Gastroesophageal sphincter (tissue), 4 donors: ENCODE data around the gene DALRD3. TPM values are rescaled to one million over a fixed set of nuclear protein-coding genes. Genes with fewer than 3 reads are reported as not detected.
A peak's percentile ranks its signal among the peaks of the same experiment; 100 is the strongest.

ENCODE experiments used
- ATAC-seq: fragments of 150-250 bp; one replicate; pipeline ENCODE4 v1.9.1; 2016; ENCODE audit warnings: mild to moderate bottlenecking, moderate library complexity
- H3K27ac ChIP-seq, 4 donors: fragments of 200-600 bp; sonication (generic) in 3 of 4; 1 replicate in 3 of 4; 2 replicates in 1 of 4; pipeline ENCODE4 v1.5.1; 2016 to 2019
- H3K27me3 ChIP-seq: fragments of 200-600 bp; sonication (generic); one replicate; pipeline ENCODE4 v1.5.1; 2019
- H3K36me3 ChIP-seq, 2 donors: fragments of 200-600 bp; sonication (generic); one replicate each; pipeline ENCODE4 v1.5.1; 2019; ENCODE audit warnings: control low read depth in 1 of 2
- H3K4me1 ChIP-seq, 3 donors: fragments of 200-600 bp; sonication (generic); 1 replicate in 2 of 3; 2 replicates in 1 of 3; pipeline ENCODE4 v1.5.1; 2016 to 2019; ENCODE audit warnings: control low read depth in 2 of 3
- H3K4me3 ChIP-seq, 2 donors: fragments of 200-600 bp; sonication (generic); one replicate each; pipeline ENCODE4 v1.5.1; 2019; ENCODE audit warnings: mild to moderate bottlenecking in 1 of 2, moderate library complexity in 1 of 2
- H3K9me3 ChIP-seq, 3 donors: fragments of 200-600 bp; sonication (generic); one replicate each; pipeline ENCODE4 v1.5.1; 2017 to 2019; ENCODE audit warnings: control low read depth in 2 of 3
- EP300 ChIP-seq: sonication (generic); formaldehyde crosslinking; IDR thresholded peaks from one replicate; pipeline ENCODE4 v1.6.1; 2017; ENCODE audit warnings: antibody characterized with exemption, mild to moderate bottlenecking
- POLR2A ChIP-seq, 2 donors: fragments of 450-650 bp; IDR thresholded peaks; one replicate each; pipeline ENCODE4 v1.6.1; 2017; ENCODE audit warnings: antibody characterized with exemption in 2 of 2, mild to moderate bottlenecking in 2 of 2, moderate library complexity in 1 of 2
- POLR2AphosphoS5 ChIP-seq: sonication (generic); formaldehyde crosslinking; IDR thresholded peaks from one replicate; pipeline ENCODE4 v1.6.1; 2017; ENCODE audit warnings: antibody characterized with exemption
- WGBS, 2 donors: methylation state at CpG; one replicate each; pipeline ENCODE4 v1.1.5; 2018; ENCODE audit warnings: low coverage in 1 of 2; 5-methylcytosine and 5-hydroxymethylcytosine counted together
- total RNA-seq, 4 donors: library from RNA; depleted of rRNA; stranded (reverse); fragments of >200 nt; gene quantifications; one replicate each; pipeline ENCODE4 v1.1.0, GENCODE V29; 2016
- TF ChIP-seq, protein P1 (sequence below), 4 experiments: fragments of 200-600 bp in 2 of 4; fragments of 450-650 bp in 2 of 4; sonication (generic) in 1 of 4; IDR thresholded peaks; one replicate each; pipeline ENCODE4 v1.5.1; 2017 to 2019; ENCODE audit warnings: antibody characterized with exemption in 4 of 4, mild to moderate bottlenecking in 2 of 4, moderate library complexity in 2 of 4

Gene DALRD3, protein sequence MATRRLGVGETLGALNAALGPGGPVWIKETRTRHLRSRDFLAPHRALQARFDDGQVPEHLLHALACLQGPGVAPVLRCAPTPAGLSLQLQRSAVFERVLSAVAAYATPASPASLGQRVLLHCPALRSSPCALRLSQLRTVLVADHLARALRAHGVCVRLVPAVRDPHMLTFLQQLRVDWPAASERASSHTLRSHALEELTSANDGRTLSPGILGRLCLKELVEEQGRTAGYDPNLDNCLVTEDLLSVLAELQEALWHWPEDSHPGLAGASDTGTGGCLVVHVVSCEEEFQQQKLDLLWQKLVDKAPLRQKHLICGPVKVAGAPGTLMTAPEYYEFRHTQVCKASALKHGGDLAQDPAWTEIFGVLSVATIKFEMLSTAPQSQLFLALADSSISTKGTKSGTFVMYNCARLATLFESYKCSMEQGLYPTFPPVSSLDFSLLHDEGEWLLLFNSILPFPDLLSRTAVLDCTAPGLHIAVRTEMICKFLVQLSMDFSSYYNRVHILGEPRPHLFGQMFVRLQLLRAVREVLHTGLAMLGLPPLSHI
- total RNA-seq = 10 to 100 TPM; 11.8 to 29.0 (median 24.6) TPM

GRCh38 chr3:49017971-49018706, at the start of gene DALRD3:
TSS of gene DALRD3 (minus strand) at chr3:49018580. CDS start at chr3:49018564, 16 bp downstream.
- TF ChIP-seq POLR2AphosphoS5 = peak; percentile 39
- TF ChIP-seq, protein P1, sequence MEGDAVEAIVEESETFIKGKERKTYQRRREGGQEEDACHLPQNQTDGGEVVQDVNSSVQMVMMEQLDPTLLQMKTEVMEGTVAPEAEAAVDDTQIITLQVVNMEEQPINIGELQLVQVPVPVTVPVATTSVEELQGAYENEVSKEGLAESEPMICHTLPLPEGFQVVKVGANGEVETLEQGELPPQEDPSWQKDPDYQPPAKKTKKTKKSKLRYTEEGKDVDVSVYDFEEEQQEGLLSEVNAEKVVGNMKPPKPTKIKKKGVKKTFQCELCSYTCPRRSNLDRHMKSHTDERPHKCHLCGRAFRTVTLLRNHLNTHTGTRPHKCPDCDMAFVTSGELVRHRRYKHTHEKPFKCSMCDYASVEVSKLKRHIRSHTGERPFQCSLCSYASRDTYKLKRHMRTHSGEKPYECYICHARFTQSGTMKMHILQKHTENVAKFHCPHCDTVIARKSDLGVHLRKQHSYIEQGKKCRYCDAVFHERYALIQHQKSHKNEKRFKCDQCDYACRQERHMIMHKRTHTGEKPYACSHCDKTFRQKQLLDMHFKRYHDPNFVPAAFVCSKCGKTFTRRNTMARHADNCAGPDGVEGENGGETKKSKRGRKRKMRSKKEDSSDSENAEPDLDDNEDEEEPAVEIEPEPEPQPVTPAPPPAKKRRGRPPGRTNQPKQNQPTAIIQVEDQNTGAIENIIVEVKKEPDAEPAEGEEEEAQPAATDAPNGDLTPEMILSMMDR (IDR thresholded peaks at IDR 0.05) = no peak
- TF ChIP-seq POLR2A (IDR thresholded peaks at IDR 0.05) = peak; percentile 44 to 48
- TF ChIP-seq EP300 = no peak
- WGBS, 2 donors = 0% methylated on average over 14 of the region's 85 CpGs; no CpG with 5 or more reads in 1 of the 2 donors
- peaks cover 0 to 54% (median 27%) of the 10 kb centered on the region in 3 donors for H3K4me1 ChIP-seq
- H3K36me3 ChIP-seq = peaks cover 0 to 40% of the 10 kb centered on the region in 2 donors
- no peaks in the 10 kb centered on the region for H3K27me3 ChIP-seq
- H3K9me3 ChIP-seq = no peaks in the 10 kb centered on the region
- H3K27ac ChIP-seq = peak within 1 kb of the TSS; percentile 10 to 89 (median 88)
- peak within 1 kb of the TSS; percentile 65 to 92 for H3K4me3 ChIP-seq
- ATAC-seq = no peak

GRCh38 chr3:49058011-49058410, 39.6 kb upstream of the DALRD3 start:
- peaks cover 4 to 82% of the 10 kb centered on the region in 2 donors for H3K36me3 ChIP-seq
- WGBS, 2 donors = 80 to 94% methylated on average over 2 to 7 of the region's 7 CpGs
- no peaks in the 10 kb centered on the region for H3K9me3 ChIP-seq
- no peaks in the 10 kb centered on the region for H3K27me3 ChIP-seq
- no peak overlapping the region for H3K27ac ChIP-seq
- no peak overlapping the region for H3K4me3 ChIP-seq
- peaks cover 0 to 12% (median 0%) of the 10 kb centered on the region in 3 donors for H3K4me1 ChIP-seq
- no peak for ATAC-seq
- TF ChIP-seq POLR2AphosphoS5 (no peak), POLR2A (IDR thresholded peaks at IDR 0.05) (no peak), EP300 (no peak)
- TF ChIP-seq, protein P1 (IDR thresholded peaks at IDR 0.05) = no peak

DNA sequence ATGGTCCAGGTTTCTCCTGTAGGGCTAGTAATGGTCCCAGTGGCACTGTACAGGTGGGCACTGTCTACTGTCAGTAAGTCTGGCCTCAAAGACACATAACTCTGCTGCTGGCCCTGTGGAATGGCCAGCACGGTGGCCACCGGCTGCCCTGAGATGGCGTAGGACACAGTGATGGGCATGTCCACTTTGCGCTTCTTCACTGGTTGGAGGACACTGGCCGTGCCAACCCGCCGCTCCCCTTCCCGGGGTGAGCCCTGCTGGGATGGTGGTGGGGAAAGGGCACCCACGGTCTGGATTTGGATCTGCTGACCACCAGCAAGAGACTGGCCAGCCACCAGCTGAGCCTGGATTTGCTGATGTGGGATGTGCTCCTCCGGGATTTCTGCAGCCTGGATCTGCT, 38.9 kb upstream of the DALRD3 start:
- Histone ChIP-seq H3K27me3 (no peaks in the 10 kb centered on the region), H3K9me3 (no peaks in the 10 kb centered on the region), H3K36me3 (peaks cover 4 to 82% of the 10 kb centered on the region in 2 donors), H3K4me3 (no peak overlapping the region), H3K4me1 (peaks cover 0 to 12% (median 0%) of the 10 kb centered on the region in 3 donors), H3K27ac (no peak overlapping the region)
- TF ChIP-seq, protein P1 (IDR thresholded peaks at IDR 0.05) = no peak
- TF ChIP-seq POLR2AphosphoS5 (no peak), EP300 (no peak), POLR2A (IDR thresholded peaks at IDR 0.05) (no peak)
- no CpG with 5 or more reads among the region's 10 CpGs for WGBS, 2 donors
- no peak for ATAC-seq

DNA sequence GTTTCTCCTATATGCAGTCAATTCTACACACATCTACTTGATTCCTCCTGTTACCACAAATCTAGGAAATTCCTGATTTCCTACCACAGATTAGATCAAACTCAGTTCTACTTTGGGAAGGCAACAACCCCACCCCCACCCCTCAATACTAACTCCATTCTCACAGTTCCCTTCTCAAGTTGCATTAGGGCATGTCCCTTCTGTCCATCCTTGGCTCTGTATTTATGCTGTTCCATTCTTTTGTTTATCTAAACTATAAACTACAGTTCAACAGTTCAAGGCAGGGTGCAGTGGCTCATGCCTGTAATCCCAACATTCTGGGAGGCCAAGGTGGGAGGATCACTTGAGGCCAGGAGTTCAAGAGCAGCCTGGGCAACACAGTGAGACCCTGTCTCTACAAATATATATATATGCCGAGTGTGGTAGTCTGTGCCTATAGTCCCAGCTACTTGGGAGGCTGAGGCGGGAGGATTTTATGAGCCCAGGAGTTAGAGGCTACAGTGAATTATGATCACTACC, 36.0 kb upstream of the DALRD3 start:
- Histone ChIP-seq H3K9me3 (no peaks in the 10 kb centered on the region), H3K4me3 (no peak overlapping the region), H3K27me3 (no peaks in the 10 kb centered on the region), H3K36me3 (peaks cover 4 to 79% of the 10 kb centered on the region in 2 donors), H3K27ac (no peak overlapping the region), H3K4me1 (peaks cover 0 to 12% (median 0%) of the 10 kb centered on the region in 3 donors)
- no peak for ATAC-seq
- WGBS, 2 donors = 86 to 90% methylated on average over 2 of the region's 2 CpGs
- no peak for TF ChIP-seq POLR2AphosphoS5
- TF ChIP-seq POLR2A (IDR thresholded peaks at IDR 0.05) = no peak
- TF ChIP-seq, protein P1 (IDR thresholded peaks at IDR 0.05) = no peak
- TF ChIP-seq EP300 = no peak
